ENCODE data around the gene CRY2.

CRY2 gene

DNA sequence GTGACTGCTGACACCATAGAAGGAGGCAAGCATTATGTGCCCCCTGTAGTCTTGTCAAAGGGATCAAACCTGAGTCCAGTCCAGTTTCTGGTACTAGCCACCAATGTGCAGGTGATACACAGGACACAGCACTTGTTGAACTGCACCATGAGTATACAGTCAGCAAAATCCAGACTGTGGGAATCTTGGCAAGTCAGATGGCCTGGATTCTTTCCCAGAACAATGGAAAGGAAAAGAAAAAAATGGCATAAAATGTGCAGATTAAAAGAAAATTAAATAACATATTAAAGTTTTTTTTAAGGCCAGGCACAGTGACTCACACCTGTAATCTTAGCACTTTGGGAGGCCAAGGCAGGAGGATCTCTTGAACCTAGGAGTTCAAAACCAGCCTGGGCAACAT lies 16.8 kb downstream of the CRY2 start:
- H3K27ac ChIP-seq (ENCODE audit: low read depth, low read length) = no peak overlapping the region
- H3K9ac ChIP-seq (ENCODE audit: low read length) = no peak overlapping the region
- no peak overlapping the region for H3K4me3 ChIP-seq (ENCODE audit: low read depth, low read length)
- no peaks in the 10 kb centered on the region for H3K9me3 ChIP-seq (ENCODE audit: control insufficient read depth, insufficient read depth, low read depth, low read length)
- no peaks in the 10 kb centered on the region for H3K27me3 ChIP-seq (ENCODE audit: control insufficient read depth, insufficient read depth, low read length)
- peaks cover 6% of the 10 kb centered on the region; the same call in 1 of the 2 replicates for H3K4me1 ChIP-seq (ENCODE audit: control insufficient read depth, insufficient read depth, low read length)
- peaks cover 61% of the 10 kb centered on the region for H3K36me3 ChIP-seq (ENCODE audit: control insufficient read depth, insufficient read depth, low read length)

DNA sequence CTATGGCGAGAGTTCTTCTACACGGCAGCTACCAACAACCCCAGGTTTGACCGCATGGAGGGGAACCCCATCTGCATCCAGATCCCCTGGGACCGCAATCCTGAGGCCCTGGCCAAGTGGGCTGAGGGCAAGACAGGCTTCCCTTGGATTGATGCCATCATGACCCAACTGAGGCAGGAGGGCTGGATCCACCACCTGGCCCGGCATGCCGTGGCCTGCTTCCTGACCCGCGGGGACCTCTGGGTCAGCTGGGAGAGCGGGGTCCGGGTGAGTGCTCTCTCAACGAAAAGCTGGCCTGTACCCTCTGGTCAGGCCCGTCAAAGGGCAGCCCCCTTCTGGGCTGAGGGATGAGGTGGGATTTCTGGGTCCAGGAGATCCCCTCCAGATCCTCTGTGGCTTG lies 22.3 kb downstream of the CRY2 start:
- H3K9ac ChIP-seq (ENCODE audit: low read length) = no peak overlapping the region
- no peak overlapping the region for H3K4me3 ChIP-seq (ENCODE audit: low read depth, low read length)
- H3K36me3 ChIP-seq (ENCODE audit: control insufficient read depth, insufficient read depth, low read length) = peaks cover 57% of the 10 kb centered on the region
- no peaks in the 10 kb centered on the region for H3K9me3 ChIP-seq (ENCODE audit: control insufficient read depth, insufficient read depth, low read depth, low read length)
- no peaks in the 10 kb centered on the region for H3K27me3 ChIP-seq (ENCODE audit: control insufficient read depth, insufficient read depth, low read length)
- H3K27ac ChIP-seq (ENCODE audit: low read depth, low read length) = no peak overlapping the region
- H3K4me1 ChIP-seq (ENCODE audit: control insufficient read depth, insufficient read depth, low read length) = peaks cover 5% of the 10 kb centered on the region

- H3K27me3 ChIP-seq (ENCODE audit: control insufficient read depth, insufficient read depth, low read length) = no peaks in the 10 kb centered on the region
- no peak overlapping the region for H3K27ac ChIP-seq (ENCODE audit: low read depth, low read length)
- peaks cover 9% of the 10 kb centered on the region for H3K4me1 ChIP-seq (ENCODE audit: control insufficient read depth, insufficient read depth, low read length)
- H3K4me3 ChIP-seq (ENCODE audit: low read depth, low read length) = no peak overlapping the region
- H3K9ac ChIP-seq (ENCODE audit: low read length) = no peak overlapping the region
- peaks cover 65% of the 10 kb centered on the region for H3K36me3 ChIP-seq (ENCODE audit: control insufficient read depth, insufficient read depth, low read length)
- no peaks in the 10 kb centered on the region for H3K9me3 ChIP-seq (ENCODE audit: control insufficient read depth, insufficient read depth, low read depth, low read length)
Measured at GRCh38 chr11:45870706-45871105, 23.4 kb downstream of the CRY2 start.

- no peaks in the 10 kb centered on the region for H3K27me3 ChIP-seq (ENCODE audit: control insufficient read depth, insufficient read depth, low read length)
- H3K4me3 ChIP-seq (ENCODE audit: low read depth, low read length) = no peak overlapping the region
- peaks cover 59% of the 10 kb centered on the region for H3K36me3 ChIP-seq (ENCODE audit: control insufficient read depth, insufficient read depth, low read length)
- H3K9ac ChIP-seq (ENCODE audit: low read length) = no peak overlapping the region
- H3K4me1 ChIP-seq (ENCODE audit: control insufficient read depth, insufficient read depth, low read length) = peaks cover 18% of the 10 kb centered on the region
- H3K9me3 ChIP-seq (ENCODE audit: control insufficient read depth, insufficient read depth, low read depth, low read length) = no peaks in the 10 kb centered on the region
- H3K27ac ChIP-seq (ENCODE audit: low read depth, low read length) = no peak overlapping the region
Measured at GRCh38 chr11:45871638-45872037, 24.4 kb downstream of the CRY2 start.

DNA sequence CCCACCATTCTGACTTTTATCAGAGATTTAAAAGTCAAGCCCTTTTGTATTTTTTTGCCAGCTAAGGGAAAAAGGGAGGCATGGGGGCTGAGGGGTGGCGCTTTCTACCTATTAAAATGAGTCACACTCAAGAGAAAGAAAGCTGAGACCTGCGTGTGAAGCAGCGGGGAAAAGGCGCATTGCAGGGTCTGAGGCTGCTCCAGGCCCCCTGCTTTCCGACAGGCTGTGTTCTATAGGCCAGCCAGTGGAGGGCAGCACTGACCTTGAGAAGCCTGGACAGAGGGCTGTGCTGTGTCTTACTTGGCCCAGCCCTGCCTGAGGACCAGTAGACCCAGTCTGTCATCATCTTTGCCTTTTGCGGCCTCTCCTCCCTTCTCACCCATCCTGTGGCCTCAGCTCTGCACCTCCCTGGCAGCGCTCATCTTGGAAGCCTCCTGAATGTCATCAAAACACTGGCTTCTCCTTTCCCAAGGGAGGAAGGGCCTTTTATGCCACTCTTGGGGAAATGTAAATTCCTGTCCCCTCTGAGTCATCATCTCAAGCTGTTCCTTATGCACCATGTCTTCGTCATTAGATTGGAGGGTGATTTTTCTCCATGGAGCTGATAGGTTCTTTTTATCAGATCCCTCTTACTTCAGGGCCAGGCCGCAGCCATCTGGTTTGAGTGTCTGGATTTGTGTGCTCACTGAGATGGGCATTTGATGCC lies 25.5 kb downstream of the CRY2 start:
- Histone ChIP-seq H3K4me3 (ENCODE audit: low read depth, low read length) (no peak overlapping the region), H3K27me3 (ENCODE audit: control insufficient read depth, insufficient read depth, low read length) (no peaks in the 10 kb centered on the region), H3K27ac (ENCODE audit: low read depth, low read length) (no peak overlapping the region), H3K9me3 (ENCODE audit: control insufficient read depth, insufficient read depth, low read depth, low read length) (no peaks in the 10 kb centered on the region), H3K9ac (ENCODE audit: low read length) (no peak overlapping the region), H3K36me3 (ENCODE audit: control insufficient read depth, insufficient read depth, low read length) (peaks cover 49% of the 10 kb centered on the region), H3K4me1 (ENCODE audit: control insufficient read depth, insufficient read depth, low read length) (peaks cover 19% of the 10 kb centered on the region)

DNA sequence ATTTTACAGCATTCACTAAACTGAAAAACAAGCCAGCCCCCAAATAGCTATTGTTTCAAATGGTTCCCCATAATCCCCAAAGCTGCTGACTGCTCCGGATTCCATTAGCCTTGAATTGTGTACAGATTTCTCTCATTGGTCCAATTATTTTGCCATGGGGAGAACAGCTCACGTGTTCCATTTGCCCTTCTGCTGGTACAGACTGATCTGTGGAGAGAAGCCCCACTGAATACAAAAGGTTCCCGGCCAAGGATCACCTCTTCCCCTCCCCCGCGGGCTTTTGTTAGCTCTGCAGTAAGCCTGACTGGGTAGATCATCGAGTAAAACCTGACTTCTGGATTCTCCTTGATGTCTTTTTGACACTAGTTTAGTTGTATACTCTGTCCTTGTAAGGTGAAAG lies 29.1 kb downstream of the CRY2 start:
- no peaks in the 10 kb centered on the region for H3K27me3 ChIP-seq (ENCODE audit: control insufficient read depth, insufficient read depth, low read length)
- peaks cover 26% of the 10 kb centered on the region for H3K36me3 ChIP-seq (ENCODE audit: control insufficient read depth, insufficient read depth, low read length)
- no peak overlapping the region for H3K9ac ChIP-seq (ENCODE audit: low read length)
- peaks cover 19% of the 10 kb centered on the region for H3K4me1 ChIP-seq (ENCODE audit: control insufficient read depth, insufficient read depth, low read length)
- no peak overlapping the region for H3K27ac ChIP-seq (ENCODE audit: low read depth, low read length)
- no peaks in the 10 kb centered on the region for H3K9me3 ChIP-seq (ENCODE audit: control insufficient read depth, insufficient read depth, low read depth, low read length)
- no peak overlapping the region for H3K4me3 ChIP-seq (ENCODE audit: low read depth, low read length)

DNA sequence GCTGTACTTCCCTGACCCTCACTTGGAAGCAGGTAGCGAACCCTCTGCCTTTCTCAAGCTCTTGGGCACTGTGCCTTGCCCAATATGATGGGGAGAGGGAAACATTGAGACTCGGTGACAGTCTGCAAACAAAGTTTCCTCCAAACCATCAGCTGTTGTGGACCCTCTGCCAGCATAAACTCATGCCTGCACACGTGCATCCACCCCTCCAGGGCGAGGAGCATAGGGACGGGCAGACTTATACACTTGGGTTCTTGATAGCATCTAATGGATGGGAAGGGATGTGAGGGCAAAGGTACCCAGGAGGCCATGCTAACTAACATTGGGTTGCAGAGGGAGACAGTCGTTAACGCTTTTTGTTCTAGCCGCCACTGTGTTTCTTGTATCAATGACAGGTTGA lies 29.9 kb downstream of the CRY2 start:
- Histone ChIP-seq H3K9ac (ENCODE audit: low read length) (no peak overlapping the region), H3K9me3 (ENCODE audit: control insufficient read depth, insufficient read depth, low read depth, low read length) (no peaks in the 10 kb centered on the region), H3K4me3 (ENCODE audit: low read depth, low read length) (no peak overlapping the region), H3K27ac (ENCODE audit: low read depth, low read length) (no peak overlapping the region), H3K36me3 (ENCODE audit: control insufficient read depth, insufficient read depth, low read length) (peaks cover 19% of the 10 kb centered on the region), H3K4me1 (ENCODE audit: control insufficient read depth, insufficient read depth, low read length) (peaks cover 19% of the 10 kb centered on the region), H3K27me3 (ENCODE audit: control insufficient read depth, insufficient read depth, low read length) (no peaks in the 10 kb centered on the region)

DNA sequence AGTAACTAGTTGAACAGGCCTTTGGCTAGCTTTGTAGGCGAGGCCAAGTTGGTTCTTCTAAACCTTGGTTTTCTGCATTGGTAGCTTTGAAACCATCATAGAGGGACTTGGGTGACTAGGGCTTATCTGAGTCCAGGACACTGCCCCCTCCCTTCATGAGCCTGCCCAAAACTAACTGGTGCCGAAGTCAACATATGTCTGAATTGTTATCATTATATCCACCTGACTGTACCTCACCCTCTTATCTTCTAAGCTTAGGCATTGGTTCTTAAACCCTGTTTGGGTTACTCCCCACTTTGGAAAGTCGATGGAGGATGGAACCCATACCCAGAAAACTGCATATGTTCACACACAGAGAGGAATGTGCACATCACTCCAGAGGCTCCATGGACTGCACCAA lies 30.6 kb downstream of the CRY2 start:
- Histone ChIP-seq H3K27ac (ENCODE audit: low read depth, low read length) (no peak overlapping the region), H3K36me3 (ENCODE audit: control insufficient read depth, insufficient read depth, low read length) (peaks cover 19% of the 10 kb centered on the region), H3K4me1 (ENCODE audit: control insufficient read depth, insufficient read depth, low read length) (peaks cover 18% of the 10 kb centered on the region), H3K9me3 (ENCODE audit: control insufficient read depth, insufficient read depth, low read depth, low read length) (no peaks in the 10 kb centered on the region), H3K4me3 (ENCODE audit: low read depth, low read length) (no peak overlapping the region), H3K27me3 (ENCODE audit: control insufficient read depth, insufficient read depth, low read length) (no peaks in the 10 kb centered on the region), H3K9ac (ENCODE audit: low read length) (no peak overlapping the region)

GRCh38 chr11:45879803-45880686 lies 32.8 kb downstream of the CRY2 start:
- no peaks in the 10 kb centered on the region for H3K9me3 ChIP-seq (ENCODE audit: control insufficient read depth, insufficient read depth, low read depth, low read length)
- H3K9ac ChIP-seq (ENCODE audit: low read length) = no peak overlapping the region
- H3K4me3 ChIP-seq (ENCODE audit: low read depth, low read length) = no peak overlapping the region
- H3K27me3 ChIP-seq (ENCODE audit: control insufficient read depth, insufficient read depth, low read length) = peaks cover 5% of the 10 kb centered on the region; the same call in 1 of the 2 replicates
- no peak overlapping the region for H3K27ac ChIP-seq (ENCODE audit: low read depth, low read length)
- H3K36me3 ChIP-seq (ENCODE audit: control insufficient read depth, insufficient read depth, low read length) = peaks cover 14% of the 10 kb centered on the region
- peaks cover 15% of the 10 kb centered on the region for H3K4me1 ChIP-seq (ENCODE audit: control insufficient read depth, insufficient read depth, low read length)

DNA sequence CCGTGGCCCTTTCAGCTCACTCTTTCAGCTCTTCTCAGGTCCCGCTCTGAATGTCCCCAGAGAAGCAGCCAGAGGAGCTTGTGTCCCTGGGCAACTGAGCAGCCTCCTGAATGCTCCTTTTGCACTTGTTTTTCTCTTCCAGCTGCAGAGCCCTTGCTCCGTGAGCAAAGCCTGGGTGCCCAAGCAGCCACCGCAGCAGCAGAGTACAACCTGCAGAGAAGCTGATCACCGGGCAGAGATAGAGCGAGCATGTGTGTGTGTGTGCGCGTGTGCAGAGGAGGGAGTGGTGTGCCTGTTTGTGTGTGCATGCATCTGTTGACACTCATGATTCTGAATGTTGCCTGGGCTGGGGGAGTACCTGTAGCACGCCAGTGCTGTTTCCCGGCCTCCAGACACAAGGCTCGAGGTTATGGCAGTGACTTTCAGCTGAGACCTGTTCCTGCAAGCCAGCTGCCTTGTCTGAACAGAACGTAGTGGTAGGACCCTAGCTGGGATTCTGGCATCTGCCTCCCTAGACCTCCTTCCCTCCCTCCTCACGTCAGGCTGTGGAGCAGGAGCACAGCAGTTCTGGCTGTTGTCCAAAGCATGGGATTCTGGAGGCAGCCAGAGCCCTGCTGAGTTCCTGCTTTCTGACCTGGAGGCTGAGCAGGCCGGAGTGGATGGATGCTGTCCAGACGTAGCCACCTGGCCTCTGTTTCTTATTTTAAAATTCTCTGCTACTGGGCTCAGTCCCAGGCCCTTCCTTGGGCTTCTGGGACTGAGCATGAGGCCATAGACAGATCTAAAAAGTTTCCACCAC lies 33.7 kb downstream of the CRY2 start:
- peaks cover 8% of the 10 kb centered on the region for H3K36me3 ChIP-seq (ENCODE audit: control insufficient read depth, insufficient read depth, low read length)
- no peak overlapping the region for H3K9ac ChIP-seq (ENCODE audit: low read length)
- H3K9me3 ChIP-seq (ENCODE audit: control insufficient read depth, insufficient read depth, low read depth, low read length) = no peaks in the 10 kb centered on the region
- H3K4me1 ChIP-seq (ENCODE audit: control insufficient read depth, insufficient read depth, low read length) = peaks cover 12% of the 10 kb centered on the region
- no peak overlapping the region for H3K4me3 ChIP-seq (ENCODE audit: low read depth, low read length)
- H3K27ac ChIP-seq (ENCODE audit: low read depth, low read length) = no peak overlapping the region
- peaks cover 11% of the 10 kb centered on the region; the same call in 1 of the 2 replicates for H3K27me3 ChIP-seq (ENCODE audit: control insufficient read depth, insufficient read depth, low read length)

All from HUES6 (cell line).